ENCODE measurements around the gene ADGRA1.

GRCh38 chr10:133128126-133129070, 40.7 kb downstream of the ADGRA1 start:
- TF ChIP-seq ZC3H10 (CRISPR knock-in tag; IDR thresholded peaks at IDR 0.05) = no peak
- no peak for TF ChIP-seq POU6F1 (CRISPR knock-in tag; IDR thresholded peaks at IDR 0.05; ENCODE audit: borderline replicate concordance, low read depth)
